ENCODE data around the gene PANK1. TPM values are rescaled to one million over a fixed set of nuclear protein-coding genes. Genes with fewer than 3 reads are reported as not detected.

The PANK1 gene
- total and polyA plus RNA-seq, 2 of the 8 experiments (the other 6 are each of a cell fraction or from before 2014, with no cell fraction given): 18.5 to 40.4 TPM

- TF ChIP-seq ATF2 (IDR thresholded peaks at IDR 0.05; ENCODE audit: low read length) (no peak), SAP30 (IDR thresholded peaks at IDR 0.05; ENCODE audit: insufficient read depth, insufficient replicate concordance, low read length) (no peak), ATF3 (IDR thresholded peaks at IDR 0.05; ENCODE audit: insufficient read depth, low read depth, low read length) (no peak), TBP (IDR thresholded peaks at IDR 0.05; ENCODE audit: low read depth, low read length) (no peak), RBBP5 (IDR thresholded peaks at IDR 0.05; ENCODE audit: borderline replicate concordance, low read depth, low read length) (no peak), CEBPB (IDR thresholded peaks at IDR 0.05; ENCODE audit: low read depth, low read length) (no peak), POU5F1 (IDR thresholded peaks at IDR 0.05; ENCODE audit: low read depth, low read length) (no peak), CTCF (IDR thresholded peaks at IDR 0.05; ENCODE audit: control extremely low read depth in 1 of 3, insufficient read depth in 1 of 3, low read depth in 1 of 3, low read length in 3 of 3) (no peak)
Observed at GRCh38 chr10:89659143-89660131, 14.4 kb upstream of the PANK1 start (continued).

Data from H1 (cell line).